ENCODE measurements around the gene ATP10D.

DNA sequence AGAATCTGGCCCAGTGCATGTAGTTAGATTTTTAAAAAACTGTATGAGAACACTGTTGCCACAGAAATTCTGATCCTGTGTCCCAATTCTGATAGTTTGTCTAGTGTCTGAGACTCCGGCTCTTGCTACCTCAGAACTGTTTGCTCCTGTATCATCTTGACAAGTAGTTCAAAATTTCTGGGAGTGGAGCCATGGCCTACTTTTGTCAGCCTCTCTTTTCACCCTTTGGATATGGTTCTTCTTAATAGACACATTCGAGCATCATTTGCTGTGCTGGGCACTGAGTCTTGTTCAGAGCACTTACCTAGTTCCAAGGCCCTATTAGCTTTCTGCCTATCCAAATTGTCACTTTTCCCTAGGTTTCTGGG, 46.9 kb downstream of the ATP10D start:
- TF ChIP-seq, protein P1, sequence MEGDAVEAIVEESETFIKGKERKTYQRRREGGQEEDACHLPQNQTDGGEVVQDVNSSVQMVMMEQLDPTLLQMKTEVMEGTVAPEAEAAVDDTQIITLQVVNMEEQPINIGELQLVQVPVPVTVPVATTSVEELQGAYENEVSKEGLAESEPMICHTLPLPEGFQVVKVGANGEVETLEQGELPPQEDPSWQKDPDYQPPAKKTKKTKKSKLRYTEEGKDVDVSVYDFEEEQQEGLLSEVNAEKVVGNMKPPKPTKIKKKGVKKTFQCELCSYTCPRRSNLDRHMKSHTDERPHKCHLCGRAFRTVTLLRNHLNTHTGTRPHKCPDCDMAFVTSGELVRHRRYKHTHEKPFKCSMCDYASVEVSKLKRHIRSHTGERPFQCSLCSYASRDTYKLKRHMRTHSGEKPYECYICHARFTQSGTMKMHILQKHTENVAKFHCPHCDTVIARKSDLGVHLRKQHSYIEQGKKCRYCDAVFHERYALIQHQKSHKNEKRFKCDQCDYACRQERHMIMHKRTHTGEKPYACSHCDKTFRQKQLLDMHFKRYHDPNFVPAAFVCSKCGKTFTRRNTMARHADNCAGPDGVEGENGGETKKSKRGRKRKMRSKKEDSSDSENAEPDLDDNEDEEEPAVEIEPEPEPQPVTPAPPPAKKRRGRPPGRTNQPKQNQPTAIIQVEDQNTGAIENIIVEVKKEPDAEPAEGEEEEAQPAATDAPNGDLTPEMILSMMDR (IDR thresholded peaks at IDR 0.05), result no peak
- TF ChIP-seq EZH2 (IDR thresholded peaks at IDR 0.05; ENCODE audit: borderline replicate concordance, insufficient read depth, low read depth, low read length, poor library complexity, severe bottlenecking), result no peak
